HepG2 (cell line): ENCODE measurements around the gene PLEKHG7. TPM values are rescaled to one million over a fixed set of nuclear protein-coding genes. Genes with fewer than 3 reads are reported as not detected.

Experiments
- ATAC-seq: fragments of 200-7000 bp; cut with Tn5 transposase; 3 replicates; pipeline ENCODE4 v1.9.1; 2020; ENCODE audit warnings: mild to moderate bottlenecking, moderate library complexity
- BruUV-seq: library from RNA; stranded (reverse); fragments of 400-500 nt; replicated peaks from 2 replicates; lab custom pipeline; 2021; lab: Mats Ljungman, UMichigan
- CTCF ChIA-PET: fragments of 300-600 bp; formaldehyde crosslinking; extraction: SDS; loops from one replicate; lab custom pipeline; 2021; ENCODE audit warnings: low total read pairs, inconsistent platforms, low intra/inter-chr PET ratio; lab: Yijun Ruan, JAX
- POLR2A ChIA-PET: fragments of 350-600 bp; sonication (Branson Sonifier 250); formaldehyde crosslinking; loops from one replicate; lab custom pipeline; 2020; ENCODE audit warnings: antibody characterized with exemption, inconsistent platforms; lab: Yijun Ruan, JAX
- DNase-seq: peaks from one replicate; pipeline ENCODE4 v3.0.0-alpha.2; 2015; ENCODE audit warnings: low spot score
- FAIRE-seq: peaks from 3 replicates; lab custom pipeline; 2011; peaks lifted over from hg19 to GRCh38; lab: Jason Lieb, UNC
- H2AFZ ChIP-seq: one replicate; pipeline ENCODE4 v1.6.1; 2011; ENCODE audit warnings: low read length, inconsistent platforms
- H3K27ac ChIP-seq: fragments of 300-600 bp; 3 replicates; pipeline ENCODE4 v1.8.0; 2011; ENCODE audit warnings: mixed run types, mild to moderate bottlenecking, mixed read lengths, low read length, inconsistent platforms; ENCODE audit not compliant: insufficient read depth; ENCODE audit errors: extremely low read length
- H3K27me3 ChIP-seq, 2 experiments: fragments of 200-600 bp in 1 of 2; 2 replicates in 1 of 2; 3 replicates in 1 of 2; pipeline versions ENCODE4 v1.6.0 to v1.8.0; 2011; ENCODE audit warnings: low read length in 2 of 2, mild to moderate bottlenecking in 2 of 2, moderate library complexity in 2 of 2, inconsistent platforms in 1 of 2; ENCODE audit not compliant: insufficient read depth in 2 of 2, control insufficient read depth in 1 of 2
- H3K36me3 ChIP-seq, 2 experiments: fragments of 200-600 bp in 1 of 2; replicated peaks in 1 of 2; 2 replicates in 1 of 2; 3 replicates in 1 of 2; pipeline versions ENCODE4 v1.5.1 to v1.8.0; 2011; ENCODE audit warnings: low read length in 2 of 2, inconsistent platforms in 1 of 2; ENCODE audit not compliant: insufficient read depth in 2 of 2, control insufficient read depth in 1 of 2
- H3K4me1 ChIP-seq: 2 replicates; pipeline ENCODE4 v1.5.1; 2012; ENCODE audit warnings: low read length, inconsistent platforms; ENCODE audit not compliant: insufficient read depth
- H3K4me2 ChIP-seq: 2 replicates; pipeline ENCODE4 v1.6.0; 2011; ENCODE audit warnings: low read depth, low read length, inconsistent platforms
- H3K4me3 ChIP-seq, 3 experiments: fragments of 200-600 bp in 1 of 3; sonication (generic), shearing (Covaris generic) in 1 of 3; replicated peaks in 1 of 3; 2 replicates each; pipeline ENCODE4 v1.5.1; 2011 to 2016; ENCODE audit warnings: low read length in 3 of 3, inconsistent platforms in 2 of 3, low read depth in 2 of 3, mild to moderate bottlenecking in 2 of 3, control low read depth in 1 of 3, mixed read lengths in 1 of 3; ENCODE audit not compliant: insufficient read depth in 1 of 3
- H3K79me2 ChIP-seq: one replicate; pipeline ENCODE4 v1.6.1; 2011; ENCODE audit warnings: low read length, inconsistent platforms; ENCODE audit not compliant: insufficient read depth
- H3K9ac ChIP-seq: 2 replicates; pipeline ENCODE4 v1.6.0; 2011; ENCODE audit warnings: mild to moderate bottlenecking, low read depth, low read length, inconsistent platforms; ENCODE audit not compliant: insufficient read depth
- H3K9me3 ChIP-seq: 2 replicates; pipeline ENCODE4 v1.5.1; 2012; ENCODE audit warnings: mild to moderate bottlenecking, low read length
- H4K20me1 ChIP-seq: 2 replicates; pipeline ENCODE4 v1.6.0; 2011; ENCODE audit warnings: inconsistent platforms, mild to moderate bottlenecking, low read length, moderate library complexity; ENCODE audit not compliant: insufficient read depth
- ARNT ChIP-seq: fragments of 450-650 bp; IDR thresholded peaks from 2 replicates; pipeline ENCODE4 v1.6.1; 2017
- CCAR2 ChIP-seq: fragments of 200-400 bp; formaldehyde crosslinking; optimal IDR thresholded peaks from 2 replicates; pipeline ENCODE3; 2018; ENCODE audit warnings: low read depth, mild to moderate bottlenecking, low read length, moderate library complexity
- EZH2 ChIP-seq: conservative IDR thresholded peaks from 2 replicates; pipeline ENCODE4 v1.6.1; 2012; ENCODE audit warnings: mild to moderate bottlenecking, low read depth, low read length, moderate library complexity
- FOXM1 ChIP-seq: sonication (generic); formaldehyde crosslinking; IDR thresholded peaks from 2 replicates; pipeline ENCODE4 v1.5.0; 2020; ENCODE audit warnings: missing genetic modification reagents
- HNF4G ChIP-seq, 2 experiments: sonication (generic) in 1 of 2; formaldehyde crosslinking in 1 of 2; IDR thresholded peaks; 2 replicates each; pipeline versions ENCODE4 v1.4.0 to v1.6.1; 2011 to 2020; ENCODE audit warnings: borderline replicate concordance in 2 of 2, low read depth in 2 of 2, mild to moderate bottlenecking in 2 of 2, low read length in 1 of 2, missing genetic modification reagents in 1 of 2, moderate library complexity in 1 of 2
- HNRNPLL ChIP-seq: fragments of 200-400 bp; formaldehyde crosslinking; IDR thresholded peaks from 2 replicates; pipeline ENCODE4 v1.6.1; 2017; ENCODE audit warnings: mild to moderate bottlenecking, low read depth, low read length; ENCODE audit not compliant: poor library complexity, severe bottlenecking
- IKZF4 ChIP-seq: sonication (generic); formaldehyde crosslinking; IDR thresholded peaks from 2 replicates; pipeline ENCODE4 v1.5.1; 2020; ENCODE audit warnings: borderline replicate concordance, mild to moderate bottlenecking, low read depth, missing genetic modification reagents; ENCODE audit errors: not compliant biosample characterization
- KMT2B ChIP-seq: IDR thresholded peaks from 2 replicates; pipeline ENCODE4 v1.6.1; 2016; ENCODE audit warnings: missing genetic modification reagents, missing compliant biosample characterization
- NAIF1 ChIP-seq: sonication (generic); formaldehyde crosslinking; IDR thresholded peaks from 2 replicates; pipeline ENCODE4 v1.5.0; 2020; ENCODE audit warnings: mild to moderate bottlenecking, missing genetic modification reagents, borderline replicate concordance
- SMC3 ChIP-seq: IDR thresholded peaks from 2 replicates; pipeline ENCODE4 v1.6.1; 2011; ENCODE audit warnings: low read length, improper control_type of control experiment
- ZFP37 ChIP-seq: sonication (generic); formaldehyde crosslinking; IDR thresholded peaks from 2 replicates; pipeline ENCODE4 v1.4.0; 2020; ENCODE audit warnings: missing genetic modification reagents, borderline replicate concordance
- ZNF564 ChIP-seq: sonication (generic); formaldehyde crosslinking; IDR thresholded peaks from 2 replicates; pipeline ENCODE4 v1.8.1; 2023; ENCODE audit warnings: mild to moderate bottlenecking, missing genetic modification reagents
- ZNF577 ChIP-seq: sonication (generic); formaldehyde crosslinking; IDR thresholded peaks from 2 replicates; pipeline ENCODE4 v1.4.0; 2020; ENCODE audit warnings: mild to moderate bottlenecking, low read depth, missing genetic modification reagents, borderline replicate concordance
- ZNF672 ChIP-seq: sonication (generic); formaldehyde crosslinking; IDR thresholded peaks from 2 replicates; pipeline ENCODE4 v1.8.1; 2022; ENCODE audit warnings: missing genetic modification reagents
- WGBS: methylation state at CpG from one replicate; pipeline ENCODE4 v1.1.6; 2017; ENCODE audit warnings: low lambda C conversion rate; 5-methylcytosine and 5-hydroxymethylcytosine counted together
- in situ Hi-C: cut with HindIII; loops from 2 replicates; pipeline ENCODE4 v1.10.0; 2017; ENCODE audit warnings: low pct_unique_long_range_greater_than_20kb; ENCODE audit not compliant: extremely low pct_ligation_motif_present
- intact Hi-C: fragments of 100-400 bp; cut with micrococcal nuclease; formaldehyde crosslinking; loops from one replicate; pipeline ENCODE4 v1.10.0; 2022; ENCODE audit not compliant: unreplicated experiment
- polyA plus RNA-seq, 8 experiments: library from polyadenylated mRNA; depleted of rRNA in 3 of 8; stranded (reverse) in 7 of 8; unstranded in 1 of 8; fragments of >200 nt; fragmentation: Illumina TruSeq in 4 of 8; extraction: Trizol in 4 of 8; gene quantifications; 2 replicates each; pipeline versions ENCODE4 v1.2.1 to v1.2.3, GENCODE V29; 2011 to 2016; ENCODE audit warnings: low read depth in 4 of 8, missing spikeins in 1 of 8, mixed read lengths in 1 of 8; ENCODE audit not compliant: insufficient read depth in 1 of 8
- total RNA-seq, 5 experiments: library from RNA; depleted of rRNA; stranded (reverse); fragments of >200 nt; fragmentation: Illumina TruSeq; extraction: Trizol; gene quantifications; 2 replicates each; pipeline ENCODE4 v1.2.3, GENCODE V29; 2016; ENCODE audit warnings: low read depth in 1 of 5
- TF ChIP-seq, protein P1 (sequence below): IDR thresholded peaks from 2 replicates; pipeline ENCODE4 v1.6.1; 2016; ENCODE audit warnings: missing genetic modification reagents, missing compliant biosample characterization
- TF ChIP-seq, protein P2 (sequence below): sonication (generic); formaldehyde crosslinking; IDR thresholded peaks from 2 replicates; pipeline ENCODE4 v1.5.0; 2020; ENCODE audit warnings: missing genetic modification reagents
- TF ChIP-seq, protein P3 (sequence below): sonication (generic); formaldehyde crosslinking; IDR thresholded peaks from 2 replicates; pipeline ENCODE4 v1.4.0; 2020; ENCODE audit warnings: mild to moderate bottlenecking, missing genetic modification reagents

PLEKHG7 gene
- total and polyA plus RNA-seq, 2 of the 13 experiments (the other 11 are each of a cell fraction or from before 2014, with no cell fraction given), result not detected

DNA sequence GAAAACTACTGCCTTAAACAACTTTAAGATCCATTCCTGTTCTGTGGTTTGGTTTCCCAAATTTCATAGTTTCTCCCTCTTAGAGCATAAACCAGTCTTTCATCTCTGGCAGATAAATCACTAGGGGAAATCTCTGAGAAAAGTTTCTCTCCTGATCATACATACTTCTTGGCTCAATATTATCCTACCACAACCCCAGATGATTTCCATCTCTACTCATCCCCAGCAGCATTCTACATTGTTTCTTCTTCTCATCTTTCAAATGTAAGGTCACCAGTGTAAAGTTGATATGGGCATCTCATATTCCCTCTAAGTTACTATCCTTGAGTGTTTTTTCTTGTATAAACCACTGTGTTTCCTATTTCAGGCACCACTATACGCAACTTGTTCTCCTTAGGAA is 45.9 kb upstream of the PLEKHG7 start:
- Histone ChIP-seq H3K9me3 (no peaks in the 10 kb centered on the region), H3K4me2 (no peak overlapping the region), H3K79me2 (no peaks in the 10 kb centered on the region), H3K9ac (no peak overlapping the region), H3K4me1 (no peaks in the 10 kb centered on the region), H3K4me3 (no peak overlapping the region), H2AFZ (no peak overlapping the region), H4K20me1 (no peaks in the 10 kb centered on the region), H3K27ac (no peak overlapping the region), H3K27me3 (no peaks in the 10 kb centered on the region), H3K36me3 (no peaks in the 10 kb centered on the region)
- no TSS peak for BruUV-seq
- FAIRE-seq, result no peak
- no peak for DNase-seq
- POLR2A ChIA-PET, result no interaction called here
- CTCF ChIA-PET, result no interaction called here
- in situ Hi-C loops, result no loop called here
- 32% methylated on average over 1 of the region's 1 CpG for WGBS
- no peak for ATAC-seq
- intact Hi-C loops, result no loop called here
- no peak for TF ChIP-seq HNRNPLL
- TF ChIP-seq, protein P1, sequence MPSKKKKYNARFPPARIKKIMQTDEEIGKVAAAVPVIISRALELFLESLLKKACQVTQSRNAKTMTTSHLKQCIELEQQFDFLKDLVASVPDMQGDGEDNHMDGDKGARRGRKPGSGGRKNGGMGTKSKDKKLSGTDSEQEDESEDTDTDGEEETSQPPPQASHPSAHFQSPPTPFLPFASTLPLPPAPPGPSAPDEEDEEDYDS (CRISPR knock-in tag), result no peak
- no peak for TF ChIP-seq CCAR2
- TF ChIP-seq NAIF1, result no peak

DNA sequence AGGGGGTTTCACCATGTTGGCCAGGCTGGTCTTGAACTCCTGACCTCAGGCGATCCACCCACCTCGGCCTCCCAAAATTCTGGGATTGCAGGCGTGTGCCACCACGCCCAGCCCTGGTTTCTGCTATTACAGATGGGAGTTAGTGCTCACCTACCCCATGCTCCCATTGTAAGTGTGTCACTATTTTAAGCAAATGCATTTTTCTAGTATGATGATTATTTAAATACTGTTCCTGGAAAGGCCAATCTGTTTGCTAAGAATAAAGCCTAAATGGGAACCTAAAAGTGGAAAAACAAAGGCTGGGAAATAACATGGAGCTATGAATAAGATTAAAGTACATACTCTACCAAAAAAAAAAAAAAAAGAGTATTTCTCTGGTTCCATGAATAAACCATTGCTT is 45.0 kb upstream of the PLEKHG7 start:
- no peak overlapping the region for H2AFZ ChIP-seq
- WGBS, result 27% methylated on average over 4 of the region's 4 CpGs
- ChIA-PET POLR2A (no interaction called here), CTCF (no interaction called here)
- no peak for FAIRE-seq
- no peak for DNase-seq
- no peaks in the 10 kb centered on the region for H3K36me3 ChIP-seq
- no peaks in the 10 kb centered on the region for H3K27me3 ChIP-seq
- H3K4me1 ChIP-seq, result no peaks in the 10 kb centered on the region
- H3K4me2 ChIP-seq, result no peak overlapping the region
- H3K9ac ChIP-seq, result no peak overlapping the region
- no peak for ATAC-seq
- BruUV-seq, result no TSS peak
- no peaks in the 10 kb centered on the region for H3K79me2 ChIP-seq
- H4K20me1 ChIP-seq, result no peaks in the 10 kb centered on the region
- no peak overlapping the region for H3K27ac ChIP-seq
- H3K9me3 ChIP-seq, result no peaks in the 10 kb centered on the region
- no peak overlapping the region for H3K4me3 ChIP-seq
- intact Hi-C loops, result no loop called here
- in situ Hi-C loops, result no loop called here
- TF ChIP-seq ZNF577 (CRISPR knock-in tag) (no peak), FOXM1 (CRISPR knock-in tag) (no peak), ZNF672 (CRISPR knock-in tag) (no peak), EZH2 (no peak), IKZF4 (no peak), HNF4G (IDR thresholded peaks at IDR 0.05; ENCODE audit: borderline replicate concordance, low read depth, low read length) (no peak), HNF4G (CRISPR knock-in tag; IDR thresholded peaks at IDR 0.05; ENCODE audit: borderline replicate concordance, low read depth) (no peak), KMT2B (CRISPR knock-in tag) (no peak), ZFP37 (CRISPR knock-in tag) (no peak), ARNT (no peak), ZNF564 (CRISPR knock-in tag) (no peak), SMC3 (no peak)
- TF ChIP-seq, protein P2, sequence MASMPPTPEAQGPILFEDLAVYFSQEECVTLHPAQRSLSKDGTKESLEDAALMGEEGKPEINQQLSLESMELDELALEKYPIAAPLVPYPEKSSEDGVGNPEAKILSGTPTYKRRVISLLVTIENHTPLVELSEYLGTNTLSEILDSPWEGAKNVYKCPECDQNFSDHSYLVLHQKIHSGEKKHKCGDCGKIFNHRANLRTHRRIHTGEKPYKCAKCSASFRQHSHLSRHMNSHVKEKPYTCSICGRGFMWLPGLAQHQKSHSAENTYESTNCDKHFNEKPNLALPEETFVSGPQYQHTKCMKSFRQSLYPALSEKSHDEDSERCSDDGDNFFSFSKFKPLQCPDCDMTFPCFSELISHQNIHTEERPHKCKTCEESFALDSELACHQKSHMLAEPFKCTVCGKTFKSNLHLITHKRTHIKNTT (CRISPR knock-in tag), result no peak
- TF ChIP-seq, protein P3, sequence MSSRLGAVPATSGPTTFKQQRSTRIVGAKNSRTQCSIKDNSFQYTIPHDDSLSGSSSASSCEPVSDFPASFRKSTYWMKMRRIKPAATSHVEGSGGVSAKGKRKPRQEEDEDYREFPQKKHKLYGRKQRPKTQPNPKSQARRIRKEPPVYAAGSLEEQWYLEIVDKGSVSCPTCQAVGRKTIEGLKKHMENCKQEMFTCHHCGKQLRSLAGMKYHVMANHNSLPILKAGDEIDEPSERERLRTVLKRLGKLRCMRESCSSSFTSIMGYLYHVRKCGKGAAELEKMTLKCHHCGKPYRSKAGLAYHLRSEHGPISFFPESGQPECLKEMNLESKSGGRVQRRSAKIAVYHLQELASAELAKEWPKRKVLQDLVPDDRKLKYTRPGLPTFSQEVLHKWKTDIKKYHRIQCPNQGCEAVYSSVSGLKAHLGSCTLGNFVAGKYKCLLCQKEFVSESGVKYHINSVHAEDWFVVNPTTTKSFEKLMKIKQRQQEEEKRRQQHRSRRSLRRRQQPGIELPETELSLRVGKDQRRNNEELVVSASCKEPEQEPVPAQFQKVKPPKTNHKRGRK (CRISPR knock-in tag), result no peak
